ENCODE data around the gene ZDHHC14. TPM values are rescaled to one million over a fixed set of nuclear protein-coding genes. Genes with fewer than 3 reads are reported as not detected.

The ZDHHC14 gene
- total and polyA plus RNA-seq, 12 donors = 7.7 to 31.2 (median 15.2) TPM

DNA sequence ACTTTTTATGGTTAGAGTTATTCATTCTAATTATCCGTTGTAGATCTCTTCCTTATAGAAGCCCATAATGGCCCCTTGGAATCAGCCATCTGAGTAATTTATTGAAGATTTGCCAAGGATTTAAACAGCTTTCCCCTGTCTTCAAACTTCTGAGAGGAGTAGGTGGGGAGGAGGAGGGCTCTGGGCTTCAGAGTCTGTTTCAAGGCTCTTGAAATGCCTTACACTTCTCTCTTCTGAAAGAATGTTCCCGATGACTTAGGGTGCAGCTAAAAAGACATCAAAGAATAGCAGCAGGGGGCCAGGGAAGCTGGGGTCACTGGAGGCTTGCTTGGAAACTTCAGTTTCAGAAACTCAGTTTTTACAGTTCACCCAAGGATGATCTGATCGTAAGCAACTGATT, 165.3 kb downstream of the ZDHHC14 start:
- Histone ChIP-seq H3K36me3 (peaks cover 0 to 29% (median 0%) of the 10 kb centered on the region in 9 donors), H3K27ac (no peak overlapping the region), H3K27me3 (no peaks in the 10 kb centered on the region), H3K4me1 (peaks cover 0 to 21% (median 12%) of the 10 kb centered on the region in 9 donors), H3K4me3 (no peak overlapping the region), H3K9me3 (no peaks in the 10 kb centered on the region)
- no peak for ATAC-seq
- 55 to 57% methylated on average over 3 of the region's 3 CpGs for WGBS, 2 donors
- intact Hi-C loops (cut with DNase I) = no loop called here
- no peak for DNase-seq
- TF ChIP-seq, protein P1, sequence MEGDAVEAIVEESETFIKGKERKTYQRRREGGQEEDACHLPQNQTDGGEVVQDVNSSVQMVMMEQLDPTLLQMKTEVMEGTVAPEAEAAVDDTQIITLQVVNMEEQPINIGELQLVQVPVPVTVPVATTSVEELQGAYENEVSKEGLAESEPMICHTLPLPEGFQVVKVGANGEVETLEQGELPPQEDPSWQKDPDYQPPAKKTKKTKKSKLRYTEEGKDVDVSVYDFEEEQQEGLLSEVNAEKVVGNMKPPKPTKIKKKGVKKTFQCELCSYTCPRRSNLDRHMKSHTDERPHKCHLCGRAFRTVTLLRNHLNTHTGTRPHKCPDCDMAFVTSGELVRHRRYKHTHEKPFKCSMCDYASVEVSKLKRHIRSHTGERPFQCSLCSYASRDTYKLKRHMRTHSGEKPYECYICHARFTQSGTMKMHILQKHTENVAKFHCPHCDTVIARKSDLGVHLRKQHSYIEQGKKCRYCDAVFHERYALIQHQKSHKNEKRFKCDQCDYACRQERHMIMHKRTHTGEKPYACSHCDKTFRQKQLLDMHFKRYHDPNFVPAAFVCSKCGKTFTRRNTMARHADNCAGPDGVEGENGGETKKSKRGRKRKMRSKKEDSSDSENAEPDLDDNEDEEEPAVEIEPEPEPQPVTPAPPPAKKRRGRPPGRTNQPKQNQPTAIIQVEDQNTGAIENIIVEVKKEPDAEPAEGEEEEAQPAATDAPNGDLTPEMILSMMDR (IDR thresholded peaks at IDR 0.05) = no peak

DNA sequence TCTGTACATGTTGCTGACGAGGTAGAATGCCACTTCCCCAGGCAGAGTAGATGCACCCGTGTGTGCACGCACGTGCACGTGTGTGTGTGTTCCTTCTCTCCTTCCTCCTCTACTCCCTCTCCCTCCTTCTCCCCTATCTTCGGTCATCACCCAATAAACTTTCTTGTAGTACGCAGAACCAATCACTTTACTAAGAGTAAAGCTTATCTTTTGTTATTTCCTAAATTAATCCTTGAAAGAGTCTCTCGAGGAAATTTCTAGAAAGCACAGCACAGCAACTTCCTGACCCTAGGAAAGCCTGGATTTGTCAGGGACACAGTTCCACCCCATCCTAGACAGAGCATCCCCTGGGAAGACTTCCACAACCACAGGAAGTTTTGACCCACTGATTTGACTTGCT, 166.1 kb downstream of the ZDHHC14 start:
- WGBS, 2 donors = 65 to 72% methylated on average over 8 of the region's 8 CpGs
- H3K36me3 ChIP-seq = peaks cover 0 to 29% (median 0%) of the 10 kb centered on the region in 9 donors
- H3K4me3 ChIP-seq = no peak overlapping the region
- TF ChIP-seq, protein P1 (IDR thresholded peaks at IDR 0.05) = no peak
- intact Hi-C loops (cut with DNase I) = no loop called here
- H3K9me3 ChIP-seq = no peaks in the 10 kb centered on the region
- ATAC-seq (no peak), DNase-seq (no peak)
- H3K4me1 ChIP-seq = peaks cover 0 to 22% (median 8%) of the 10 kb centered on the region in 9 donors
- H3K27ac ChIP-seq = no peak overlapping the region
- no peaks in the 10 kb centered on the region for H3K27me3 ChIP-seq

DNA sequence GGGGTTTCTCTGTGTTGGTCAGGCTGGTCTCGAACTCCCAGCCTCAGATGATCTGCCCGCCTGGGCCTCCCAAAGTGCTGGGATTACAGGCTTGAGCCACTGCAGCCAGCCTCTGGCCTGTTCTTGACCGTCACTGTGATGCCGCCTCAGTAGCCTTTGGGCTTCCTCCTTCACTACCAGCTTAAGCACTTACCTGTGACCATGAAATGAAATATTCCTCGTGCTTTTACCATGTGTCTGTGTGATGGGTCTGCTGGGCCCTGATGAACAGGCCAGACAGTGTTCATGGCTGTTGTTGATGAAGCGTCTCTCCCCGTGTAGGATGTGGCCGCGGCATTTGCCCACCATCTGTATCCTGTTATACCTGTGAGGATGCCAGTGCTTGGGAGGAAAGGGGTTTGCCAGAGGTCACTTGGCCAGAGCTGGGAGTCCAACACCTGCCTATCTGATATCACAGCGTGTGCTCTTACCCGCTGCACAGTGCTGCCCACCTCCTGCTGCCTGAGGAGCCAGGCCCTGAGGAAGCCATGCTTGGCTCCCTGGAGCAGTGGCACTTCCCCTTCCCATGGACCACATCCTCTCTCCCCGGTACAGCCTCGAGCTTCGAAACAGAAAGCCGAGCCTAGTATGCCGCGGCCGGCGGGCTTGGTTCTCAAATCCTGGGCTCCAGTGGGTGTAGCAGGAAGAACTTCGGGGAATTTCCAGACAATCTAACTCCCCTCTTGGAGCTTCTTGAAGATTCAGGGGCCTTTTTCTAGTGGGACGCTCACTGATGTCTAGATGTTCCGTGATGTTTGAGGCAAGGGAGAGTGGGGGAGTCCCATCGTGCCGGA, 167.9 kb downstream of the ZDHHC14 start:
- TF ChIP-seq, protein P1 (IDR thresholded peaks at IDR 0.05) = no peak
- Histone ChIP-seq H3K27ac (peak overlapping the region in 1 of 10 donors; percentile 40), H3K4me1 (peaks cover 0 to 22% (median 5%) of the 10 kb centered on the region in 9 donors), H3K4me3 (peak overlapping the region in 4 of 10 donors; percentile 5 to 23 (median 20)), H3K27me3 (no peaks in the 10 kb centered on the region), H3K9me3 (no peaks in the 10 kb centered on the region), H3K36me3 (peaks cover 0 to 14% (median 0%) of the 10 kb centered on the region in 9 donors)
- intact Hi-C loops (cut with DNase I) = no loop called here
- WGBS, 2 donors = 73 to 76% methylated on average over 24 of the region's 24 CpGs
- peak in 7 of 8 donors; percentile 28 to 65 (median 52) for ATAC-seq
- DNase-seq = no peak

DNA sequence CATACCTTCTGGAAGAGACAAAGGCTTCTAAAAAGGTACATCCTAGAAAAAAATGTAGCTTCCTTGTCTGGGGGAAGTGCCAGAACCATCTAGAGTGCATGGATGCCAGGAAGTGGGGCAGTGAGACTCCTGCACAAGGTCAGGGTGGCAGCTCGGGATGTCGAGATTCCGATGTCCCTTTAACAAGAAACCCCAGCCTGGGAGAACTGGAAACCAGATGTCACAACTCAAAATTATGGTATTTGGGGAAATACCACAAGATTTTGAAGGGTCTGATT, 168.4 kb downstream of the ZDHHC14 start:
- intact Hi-C loops (cut with DNase I) = no loop called here
- Histone ChIP-seq H3K9me3 (no peaks in the 10 kb centered on the region), H3K27ac (peak overlapping the region in 1 of 10 donors; percentile 40), H3K4me1 (peaks cover 0 to 22% (median 5%) of the 10 kb centered on the region in 9 donors), H3K27me3 (no peaks in the 10 kb centered on the region), H3K36me3 (peaks cover 0 to 8% (median 0%) of the 10 kb centered on the region in 9 donors), H3K4me3 (peak overlapping the region in 4 of 10 donors; percentile 5 to 23 (median 20))
- DNase-seq = no peak
- TF ChIP-seq, protein P1 (IDR thresholded peaks at IDR 0.05) = no peak
- ATAC-seq = no peak
- 94 to 96% methylated on average over 3 of the region's 3 CpGs for WGBS, 2 donors

Data from heart right ventricle (tissue), 16 donors.